ACC112 (cell line): ENCODE measurements around the gene HOXD8.

ENCODE experiments used
- H2AFZ ChIP-seq: fragments of 200-600 bp; sonication (generic); one replicate; pipeline ENCODE4 v1.6.0; 2017; ENCODE audit warnings: antibody characterized with exemption, low read length; ENCODE audit not compliant: unreplicated experiment
- H3K27ac ChIP-seq: fragments of 200-600 bp; sonication (generic); 2 replicates; pipeline ENCODE4 v1.5.1; 2014; ENCODE audit warnings: low read depth, mild to moderate bottlenecking, antibody characterized with exemption, low read length, moderate library complexity
- H3K27me3 ChIP-seq: fragments of 200-600 bp; sonication (generic); 2 replicates; pipeline ENCODE4 v1.6.1; 2014; ENCODE audit warnings: mild to moderate bottlenecking, antibody characterized with exemption, low read length, moderate library complexity, mixed read lengths; ENCODE audit not compliant: insufficient read depth
- H3K36me3 ChIP-seq: fragments of 200-600 bp; sonication (generic); 2 replicates; pipeline ENCODE4 v1.6.1; 2016; ENCODE audit warnings: mild to moderate bottlenecking, antibody characterized with exemption, low read length, moderate library complexity, mixed read lengths; ENCODE audit not compliant: insufficient read depth
- H3K4me1 ChIP-seq: fragments of 200-600 bp; sonication (generic); one replicate; pipeline ENCODE4 v1.6.1; 2016; ENCODE audit warnings: low read length, mixed read lengths; ENCODE audit not compliant: insufficient read depth, unreplicated experiment, control insufficient read depth
- H3K4me3 ChIP-seq: fragments of 200-600 bp; sonication (generic); 2 replicates; pipeline ENCODE4 v1.5.1; 2014; ENCODE audit warnings: mild to moderate bottlenecking, low read depth, low read length
- H3K79me2 ChIP-seq: fragments of 200-600 bp; sonication (generic); one replicate; pipeline ENCODE4 v1.6.0; 2016; ENCODE audit warnings: low read length; ENCODE audit not compliant: control insufficient read depth, unreplicated experiment, insufficient read depth

The HOXD8 gene

DNA sequence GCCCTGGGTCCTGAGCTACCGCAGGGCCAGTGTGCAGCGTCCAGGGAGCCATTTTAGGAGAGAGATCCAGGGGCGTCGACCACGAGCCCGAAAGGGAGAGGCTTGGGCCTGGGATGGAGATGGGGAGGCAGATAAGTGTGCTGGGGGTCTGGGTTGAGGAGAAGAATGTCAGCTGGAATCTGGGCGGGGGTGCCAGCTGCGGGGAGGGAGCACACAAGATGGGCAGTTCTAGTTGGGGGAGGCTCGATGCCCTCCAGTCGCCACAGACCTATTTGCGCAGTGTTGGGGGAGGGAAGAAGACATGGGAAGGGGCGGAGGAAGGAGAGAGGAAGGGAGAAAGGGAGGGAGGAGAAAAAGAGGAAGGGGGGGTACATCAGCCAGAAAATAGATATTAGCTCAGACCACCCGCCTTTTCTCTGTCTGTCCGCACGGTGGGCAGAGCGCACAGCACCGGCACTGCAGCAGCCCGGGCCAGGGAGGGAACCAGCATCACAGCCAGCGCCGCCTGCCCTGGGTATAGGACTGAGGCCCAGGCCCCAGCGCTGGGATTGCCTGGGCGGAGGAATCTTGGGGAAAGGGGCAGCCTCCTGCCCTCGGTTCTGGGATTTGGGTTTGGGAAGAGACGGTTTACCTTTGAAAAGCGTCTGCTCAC lies 24.3 kb upstream of the HOXD8 start:
- Histone ChIP-seq H3K4me3 (peak overlapping the region; percentile 54), H3K36me3 (no peaks in the 10 kb centered on the region), H2AFZ (no peak overlapping the region), H3K27me3 (peaks cover 97% of the 10 kb centered on the region), H3K4me1 (peaks cover 8% of the 10 kb centered on the region), H3K79me2 (no peaks in the 10 kb centered on the region), H3K27ac (no peak overlapping the region)

DNA sequence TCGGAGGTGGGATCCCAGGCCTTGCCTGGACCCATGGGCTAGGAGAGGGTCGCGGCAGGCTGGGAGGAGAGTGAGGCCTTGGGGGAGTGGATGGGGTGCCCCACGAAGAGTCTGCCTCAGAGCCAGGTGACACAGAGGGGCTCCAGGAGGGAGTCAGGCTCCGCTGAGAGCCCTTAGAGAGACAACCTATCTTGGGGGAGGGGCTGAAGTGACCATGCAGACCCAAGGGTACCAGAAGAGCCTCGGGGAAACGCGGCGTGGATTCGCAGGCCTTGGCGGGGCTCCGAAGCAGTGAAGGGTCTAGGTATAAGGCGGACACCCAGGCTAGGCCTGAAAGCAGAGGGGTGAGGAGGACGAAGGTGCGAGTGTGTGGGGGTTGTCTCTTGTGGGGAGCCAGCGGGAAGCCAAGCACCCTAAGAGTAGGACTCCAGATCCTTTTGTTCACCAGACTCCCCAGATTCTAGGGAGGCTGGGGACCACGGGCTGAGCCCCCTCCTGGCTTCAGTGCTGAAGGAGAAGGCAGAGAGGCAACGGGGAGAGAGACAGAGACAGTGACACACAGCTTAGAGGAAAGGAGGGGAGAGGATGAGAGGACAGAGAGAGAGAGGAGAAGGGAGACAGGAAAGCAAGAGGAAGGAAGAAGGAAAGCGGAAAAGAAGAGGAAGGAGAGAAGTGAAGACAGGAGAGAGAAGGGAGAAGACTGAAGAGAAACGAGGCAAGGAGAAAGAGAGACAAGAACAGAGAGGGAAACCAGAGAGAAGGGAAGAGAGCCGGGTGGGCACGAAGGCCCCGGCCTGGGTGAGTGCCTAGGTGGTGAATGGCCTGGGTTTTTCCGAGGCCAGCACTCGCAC lies 23.6 kb upstream of the HOXD8 start:
- Histone ChIP-seq H3K4me1 (peaks cover 8% of the 10 kb centered on the region), H3K36me3 (no peaks in the 10 kb centered on the region), H3K27me3 (peaks cover 97% of the 10 kb centered on the region), H3K27ac (no peak overlapping the region), H3K79me2 (no peaks in the 10 kb centered on the region), H2AFZ (no peak overlapping the region), H3K4me3 (peak overlapping the region; percentile 65; the same call in 1 of the 2 replicates)

- Histone ChIP-seq H3K27ac (no peak within 1 kb of the TSS), H2AFZ (no peak within 1 kb of the TSS), H3K79me2 (no peaks in the 10 kb centered on the region)
Measured at GRCh38 chr2:176106581-176107539, 22.6 kb upstream of the HOXD8 start, which contains the start of gene HOXD11. Gene HOXD11, plus strand, starts transcription at chr2:176107280. Its CDS starts 76 bp downstream, at chr2:176107356.

GRCh38 chr2:176107731-176108181 lies 21.7 kb upstream of the HOXD8 start:
- Histone ChIP-seq H3K4me1 (peaks cover 8% of the 10 kb centered on the region), H2AFZ (no peak overlapping the region), H3K4me3 (no peak overlapping the region), H3K27me3 (peaks cover 97% of the 10 kb centered on the region), H3K79me2 (no peaks in the 10 kb centered on the region), H3K27ac (no peak overlapping the region), H3K36me3 (no peaks in the 10 kb centered on the region)

More at GRCh38 chr2:176106581-176107539, 22.6 kb upstream of the HOXD8 start, which contains the start of gene HOXD11:
- Histone ChIP-seq H3K4me1 (peaks cover 8% of the 10 kb centered on the region), H3K36me3 (no peaks in the 10 kb centered on the region), H3K4me3 (peak within 1 kb of the TSS; percentile 65), H3K27me3 (peaks cover 97% of the 10 kb centered on the region)

DNA sequence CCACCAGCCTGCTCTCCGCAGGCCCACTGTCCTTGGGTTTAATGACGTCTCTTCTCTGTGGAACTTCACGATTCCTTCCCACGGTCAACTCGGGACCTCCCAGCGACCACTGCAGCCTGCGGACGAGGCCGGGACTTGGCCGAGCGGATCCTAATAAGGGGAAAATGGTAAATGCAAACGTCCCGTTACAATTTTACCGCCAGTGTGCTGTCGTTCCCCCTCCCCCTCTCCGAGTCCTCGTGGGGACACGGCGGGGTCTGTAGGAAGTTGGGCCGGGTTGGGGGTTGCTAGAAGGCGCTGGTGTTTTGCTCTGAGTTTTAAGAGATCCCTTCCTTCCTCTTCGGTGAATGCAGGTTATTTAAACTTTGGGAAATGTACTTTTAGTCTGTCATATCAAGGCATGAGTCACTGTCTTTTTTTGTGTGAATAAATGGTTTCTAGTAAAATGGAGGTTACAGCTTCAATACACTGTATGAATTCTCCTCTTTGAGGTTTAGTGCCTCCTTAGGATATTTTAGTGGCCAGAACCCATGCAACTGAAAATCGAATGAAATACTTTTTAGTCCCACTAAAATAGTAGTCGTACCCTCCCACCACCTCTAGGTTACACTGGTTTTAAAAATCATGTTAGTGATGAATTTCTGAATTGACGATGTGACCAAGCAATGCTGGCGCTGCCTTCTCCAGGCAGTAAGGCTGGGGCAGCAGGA lies 20.2 kb upstream of the HOXD8 start:
- no peaks in the 10 kb centered on the region for H3K36me3 ChIP-seq
- H3K79me2 ChIP-seq = no peaks in the 10 kb centered on the region
- peak overlapping the region; percentile 59 for H3K4me3 ChIP-seq
- peaks cover 7% of the 10 kb centered on the region for H3K4me1 ChIP-seq
- H3K27me3 ChIP-seq = peaks cover 97% of the 10 kb centered on the region
- H2AFZ ChIP-seq = no peak overlapping the region
- no peak overlapping the region for H3K27ac ChIP-seq

DNA sequence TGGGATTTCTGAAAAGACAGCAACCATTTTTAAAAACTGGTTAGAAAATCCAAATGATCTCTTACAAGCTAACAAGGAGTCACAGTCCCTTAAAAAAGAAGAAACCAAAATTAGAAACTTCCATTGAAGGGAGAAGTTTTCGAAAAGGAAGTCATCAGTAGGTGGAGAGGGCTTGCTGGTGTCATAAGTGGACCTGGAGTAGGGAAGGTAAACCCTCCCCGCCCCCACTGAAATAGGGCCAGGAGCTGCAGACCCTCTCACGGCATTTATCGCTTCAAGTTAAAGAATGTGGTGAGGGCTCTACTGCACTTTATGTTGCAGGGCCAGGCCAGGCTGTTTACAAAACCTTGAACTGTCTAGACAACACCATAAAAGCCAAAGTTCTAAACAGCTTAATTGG lies 19.6 kb upstream of the HOXD8 start:
- Histone ChIP-seq H3K79me2 (no peaks in the 10 kb centered on the region), H3K27me3 (peaks cover 97% of the 10 kb centered on the region), H3K36me3 (no peaks in the 10 kb centered on the region), H3K4me1 (peaks cover under 1% of the 10 kb centered on the region), H2AFZ (no peak overlapping the region), H3K27ac (no peak overlapping the region), H3K4me3 (no peak overlapping the region)

DNA sequence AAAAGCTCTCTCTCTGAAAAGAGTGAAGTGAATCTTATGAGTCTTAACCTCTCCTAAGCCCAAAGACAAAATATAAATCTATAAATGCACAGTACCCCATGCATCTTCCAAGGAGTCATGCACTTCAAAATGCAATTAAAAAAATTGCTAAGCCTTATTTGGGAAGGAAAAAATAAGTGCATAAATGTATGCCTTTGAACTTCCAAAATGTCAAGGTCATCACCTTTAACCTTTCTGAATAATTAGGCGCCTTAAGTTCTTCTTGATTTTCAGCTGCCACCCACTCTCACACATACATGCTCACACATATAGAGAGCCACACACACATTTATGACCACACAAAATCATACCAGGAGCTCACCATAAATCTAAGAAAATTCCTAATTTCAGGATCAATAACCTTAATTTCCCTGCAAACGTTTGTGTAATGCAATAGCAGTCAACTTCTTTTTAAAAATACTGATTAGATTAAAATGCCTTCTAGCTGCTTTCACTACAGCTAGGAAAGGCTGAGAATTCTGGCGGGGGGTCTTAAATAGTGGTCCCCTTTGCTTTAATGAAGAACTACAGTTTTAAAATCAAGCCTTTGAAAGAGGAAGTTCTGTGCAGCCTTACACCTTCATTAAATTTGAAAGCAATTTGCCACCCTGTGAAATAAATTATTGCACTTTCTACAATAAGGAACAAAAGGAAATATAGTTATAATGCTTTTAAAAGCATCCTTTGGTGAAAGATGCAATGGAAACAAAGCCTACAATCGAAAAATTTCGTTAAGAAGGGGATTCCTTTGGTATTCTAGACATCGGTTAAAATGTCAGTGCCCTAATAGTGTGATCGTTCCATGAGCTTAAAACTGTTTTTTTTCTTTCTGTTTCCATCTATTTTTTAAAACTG lies 18.8 kb upstream of the HOXD8 start:
- H3K4me1 ChIP-seq = no peaks in the 10 kb centered on the region
- H3K4me3 ChIP-seq = no peak overlapping the region
- H3K79me2 ChIP-seq = no peaks in the 10 kb centered on the region
- H2AFZ ChIP-seq = no peak overlapping the region
- no peak overlapping the region for H3K27ac ChIP-seq
- H3K27me3 ChIP-seq = peaks cover 97% of the 10 kb centered on the region
- no peaks in the 10 kb centered on the region for H3K36me3 ChIP-seq

- Histone ChIP-seq H3K27ac (no peak overlapping the region), H2AFZ (no peak overlapping the region), H3K27me3 (peaks cover 97% of the 10 kb centered on the region), H3K36me3 (no peaks in the 10 kb centered on the region), H3K4me3 (no peak overlapping the region), H3K79me2 (no peaks in the 10 kb centered on the region), H3K4me1 (no peaks in the 10 kb centered on the region)
Measured at GRCh38 chr2:176111309-176111663, 18.2 kb upstream of the HOXD8 start.

DNA sequence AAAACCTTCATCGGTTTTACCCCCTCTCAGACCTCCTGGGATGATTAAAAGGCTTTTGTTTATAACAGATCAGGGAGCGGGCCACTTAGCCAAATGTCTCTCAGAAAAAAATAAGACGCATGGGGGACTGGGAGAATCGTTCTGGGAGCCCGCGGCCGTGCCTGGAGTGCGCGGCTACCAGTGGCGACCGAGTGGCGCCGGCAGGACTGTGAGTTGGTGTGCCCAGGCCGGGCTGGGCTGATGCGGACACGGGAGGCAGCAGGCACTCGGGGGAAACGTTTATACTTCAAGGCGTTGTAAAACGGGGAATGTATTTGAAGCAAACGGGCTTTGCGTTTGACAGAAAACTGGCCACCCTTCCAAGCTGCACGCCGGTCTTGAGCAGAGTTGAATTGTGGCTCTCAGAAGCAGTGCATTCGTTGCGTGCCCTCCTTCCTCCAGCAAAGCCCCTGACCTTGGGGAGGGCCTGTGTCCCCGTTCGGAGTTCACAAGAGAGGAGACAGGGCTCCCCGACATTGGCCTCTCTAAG lies 17.6 kb upstream of the HOXD8 start:
- Histone ChIP-seq H2AFZ (no peak overlapping the region), H3K4me3 (no peak overlapping the region), H3K27ac (no peak overlapping the region), H3K36me3 (no peaks in the 10 kb centered on the region), H3K27me3 (peaks cover 97% of the 10 kb centered on the region), H3K4me1 (no peaks in the 10 kb centered on the region), H3K79me2 (no peaks in the 10 kb centered on the region)
